NK-92 treated with Interleukin-12 subunit alpha and Interleukin-12 subunit beta, amount 100 ng/mL, for 24 hours (cell line): Measurements from ENCODE around the gene ABCC8.

Experiments used
- DNase-seq: peaks from one replicate; lab custom pipeline; 2025; lab: John Stamatoyannopoulos, UW

The ABCC8 gene

DNA sequence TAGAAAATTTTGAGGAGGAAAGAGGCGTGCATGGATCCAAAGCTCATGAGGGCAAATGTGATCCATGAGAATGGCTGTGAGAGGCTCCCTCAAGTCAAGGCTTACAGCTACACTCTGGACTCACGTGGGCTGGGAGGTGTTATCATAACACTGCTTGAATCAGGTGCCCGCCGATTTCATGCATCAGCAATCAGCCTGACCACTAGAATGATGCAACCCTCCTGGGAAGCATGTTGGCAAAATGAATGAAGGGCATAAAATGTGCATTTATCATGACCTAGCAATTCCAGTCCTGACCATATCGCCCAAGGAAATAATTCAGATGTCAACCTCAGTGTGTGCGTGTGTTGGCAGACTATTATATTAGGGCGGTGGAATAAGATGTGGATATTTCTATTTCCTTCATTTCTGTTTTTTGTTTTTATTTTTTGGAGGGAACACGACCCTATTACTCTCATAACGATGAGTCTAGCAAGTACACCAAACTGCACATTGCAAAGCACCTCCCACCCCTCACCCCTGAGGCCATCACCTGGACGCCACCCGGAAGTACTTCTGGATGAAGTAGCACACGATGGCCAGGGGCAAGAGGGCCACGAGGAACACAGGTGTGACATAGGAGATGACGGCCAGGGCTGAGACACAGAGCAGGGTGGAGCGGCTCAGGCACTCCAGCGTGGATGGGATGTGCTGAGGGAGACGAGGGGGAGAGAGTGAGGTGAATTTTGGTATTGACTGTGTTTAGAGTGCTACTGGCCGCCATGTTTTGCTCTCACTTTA is 72.5 kb downstream of the ABCC8 start:
- DNase-seq, result no peak

DNA sequence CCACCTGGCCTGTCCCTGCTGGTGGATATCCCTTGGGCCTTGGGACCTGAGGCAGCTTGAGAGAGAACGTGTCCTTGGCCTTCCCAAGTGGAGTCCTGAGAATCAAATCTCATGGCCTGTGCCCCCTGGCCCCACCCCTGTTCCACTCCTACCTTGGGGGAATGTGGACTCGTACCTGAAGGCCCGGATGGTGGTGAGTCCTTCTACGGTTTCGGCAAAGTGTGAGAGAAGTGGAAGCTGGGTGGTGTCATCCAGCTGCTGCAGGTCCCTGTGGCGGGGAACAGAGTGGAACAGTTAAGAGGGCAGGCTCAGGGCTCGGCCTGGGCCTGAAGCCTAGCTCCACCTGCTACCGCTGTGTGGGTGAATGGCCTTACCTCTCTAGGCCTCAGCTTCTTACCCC is 74.2 kb downstream of the ABCC8 start:
- DNase-seq, result no peak

DNA sequence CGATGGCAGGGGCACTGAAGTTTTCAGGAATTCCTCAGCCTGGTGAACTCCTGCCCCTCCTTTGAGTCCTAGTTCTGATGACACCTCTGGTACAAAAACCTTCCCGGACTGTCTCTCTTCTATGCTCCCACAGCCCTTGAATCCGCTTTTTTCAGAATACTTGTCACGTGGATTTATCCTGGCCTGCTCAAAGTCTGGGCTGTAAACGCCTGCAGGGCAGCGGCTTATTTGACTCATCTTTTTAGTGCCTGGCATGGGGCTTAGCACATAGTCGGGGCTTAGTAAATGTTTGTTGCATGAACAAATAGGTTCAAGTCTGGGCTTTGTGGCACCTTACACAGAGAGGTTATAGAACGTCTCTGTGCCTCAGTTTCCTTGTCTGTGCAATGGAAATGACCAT is 74.8 kb downstream of the ABCC8 start:
- DNase-seq, result no peak

DNA sequence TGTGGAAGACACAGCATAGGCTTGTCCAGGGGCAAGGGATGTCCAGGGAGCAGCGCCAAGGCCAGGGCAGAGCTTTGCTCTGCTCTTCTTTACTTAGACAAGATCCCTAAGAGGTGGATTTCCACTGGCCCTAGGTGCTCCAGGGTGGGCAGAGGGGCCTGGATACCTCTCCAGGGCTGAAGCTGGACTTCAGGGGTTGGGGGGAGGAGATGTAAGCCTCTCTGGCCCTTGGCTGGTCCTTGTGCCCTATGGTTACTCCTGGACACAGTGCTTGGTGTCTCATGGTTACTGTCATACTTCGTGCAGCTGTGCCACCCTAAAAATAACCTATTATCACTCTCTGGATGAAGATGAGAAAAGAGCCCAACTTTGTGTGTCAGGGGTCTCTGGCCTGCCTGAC is 75.3 kb downstream of the ABCC8 start:
- DNase-seq, result no peak

DNA sequence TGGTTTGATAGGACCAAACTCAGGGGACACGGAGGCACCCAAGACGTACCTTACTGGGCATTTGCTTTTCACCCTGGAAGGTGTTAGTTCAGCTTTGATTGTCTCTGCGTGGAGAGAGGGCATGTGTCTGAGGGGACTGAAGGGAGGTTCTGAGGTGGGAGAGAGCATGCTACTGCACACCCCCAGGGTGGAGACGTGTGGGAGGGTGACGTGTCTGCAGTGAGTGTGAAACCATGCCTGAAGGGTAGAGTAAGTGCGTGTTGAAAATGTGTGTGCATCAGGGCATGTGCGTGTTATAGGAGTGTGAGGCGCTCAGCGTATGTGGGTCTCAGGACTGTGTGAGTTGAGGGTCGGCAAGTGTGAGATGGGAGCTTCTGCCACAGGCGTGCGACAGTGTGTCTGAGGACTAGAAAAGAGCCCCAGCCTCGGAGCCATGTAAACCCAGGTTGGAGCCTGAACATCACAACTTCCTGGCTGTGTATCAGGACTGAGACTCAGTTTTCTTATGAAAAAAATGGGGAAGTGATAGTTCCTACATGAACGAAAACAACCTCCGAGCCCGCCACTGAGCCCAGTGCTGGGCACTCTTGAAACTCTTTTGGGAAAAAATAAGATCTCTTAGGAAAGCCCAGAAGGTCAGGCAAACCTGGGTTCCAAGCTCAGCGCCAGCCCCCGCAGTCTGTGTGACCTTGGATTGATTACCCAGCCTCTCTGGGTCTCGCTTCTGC is 76.4 kb downstream of the ABCC8 start:
- DNase-seq, result no peak

DNA sequence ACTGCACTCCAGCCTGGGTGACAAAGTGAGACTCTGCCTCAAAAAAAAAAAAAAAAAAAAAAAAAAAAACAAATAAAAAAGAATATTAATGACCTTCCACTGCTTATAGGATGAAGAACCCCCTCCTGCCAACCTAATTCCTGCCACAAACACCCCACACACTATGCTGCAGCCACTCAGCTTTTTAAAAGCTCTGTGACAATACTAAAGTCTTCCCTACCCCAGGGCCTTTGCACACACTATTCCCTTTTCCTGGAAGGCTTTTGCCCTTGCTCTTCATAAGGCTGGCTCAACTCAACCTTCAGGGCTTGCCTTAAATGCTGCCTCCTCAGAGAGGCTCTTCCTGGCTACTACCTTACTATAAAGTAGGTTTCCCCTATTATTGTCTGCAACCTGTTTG is 77.4 kb downstream of the ABCC8 start:
- DNase-seq, result no peak

DNA sequence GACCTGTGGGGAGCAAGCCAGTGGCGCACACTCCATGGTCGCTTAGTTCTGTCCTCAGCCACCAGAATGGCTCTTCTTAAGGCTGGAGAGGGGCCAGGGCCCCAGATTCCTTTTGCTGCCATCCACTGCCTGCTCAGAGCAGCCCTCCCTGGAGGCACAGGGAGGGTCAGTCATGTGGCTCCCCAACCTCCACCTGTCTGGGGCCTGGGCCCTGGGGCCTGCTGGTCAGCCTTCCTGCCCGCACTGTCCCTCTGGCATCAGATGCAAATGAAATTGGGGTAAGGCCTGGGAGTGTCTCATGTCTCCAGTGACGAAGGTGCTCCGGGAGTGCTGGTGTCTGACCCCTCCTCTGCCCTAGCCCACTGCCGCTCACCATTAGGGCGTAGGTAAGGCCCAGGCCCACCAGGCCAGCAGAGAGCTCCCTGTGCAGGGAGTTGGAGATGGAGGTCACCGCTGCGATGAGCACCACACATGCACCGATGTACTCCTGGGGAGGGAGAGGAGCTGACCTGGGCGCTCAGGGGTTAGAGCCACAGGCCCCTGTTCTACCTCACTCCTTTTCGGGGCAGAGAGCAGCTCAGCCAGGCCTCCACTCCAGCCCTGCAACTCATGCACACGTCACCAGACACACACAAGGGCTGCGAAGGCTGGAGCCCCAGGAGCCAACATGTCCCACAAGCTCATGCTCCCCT is 79.2 kb downstream of the ABCC8 start:
- no peak for DNase-seq

DNA sequence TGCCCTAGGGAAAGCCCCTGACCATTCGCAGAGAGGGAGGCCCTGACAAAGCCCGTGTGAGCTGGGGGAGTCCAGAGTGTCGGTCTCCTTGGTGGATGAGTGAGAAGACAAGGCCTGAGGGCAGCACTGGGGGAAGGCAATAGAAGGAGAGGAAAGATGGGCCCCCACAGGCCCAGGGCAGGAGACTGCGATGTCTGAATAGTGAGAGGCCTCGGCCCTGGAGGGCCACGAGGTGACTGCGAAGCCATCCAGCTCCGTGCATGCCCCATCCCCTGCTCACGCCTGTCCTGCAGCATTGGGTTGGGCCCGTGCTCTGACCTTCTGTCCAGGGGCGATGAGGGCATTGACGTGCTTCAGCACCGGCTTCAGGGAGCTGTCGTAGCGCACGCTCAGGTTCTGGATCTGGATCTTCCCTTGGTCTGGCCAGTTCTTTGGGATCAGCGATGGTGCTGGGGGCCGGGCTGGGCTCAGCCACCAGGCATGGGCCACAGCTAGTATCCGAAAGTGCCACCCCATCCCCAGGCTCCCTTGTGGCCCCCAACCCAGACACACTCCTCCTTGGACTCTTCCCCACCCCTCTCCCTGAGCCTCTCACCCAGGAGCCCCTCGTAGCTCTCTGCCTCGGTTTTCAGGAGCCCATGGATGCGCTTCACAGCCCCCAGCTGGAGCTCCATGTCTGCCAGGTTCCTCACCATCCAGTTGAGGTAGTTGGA is 79.9 kb downstream of the ABCC8 start:
- DNase-seq, result no peak

DNA sequence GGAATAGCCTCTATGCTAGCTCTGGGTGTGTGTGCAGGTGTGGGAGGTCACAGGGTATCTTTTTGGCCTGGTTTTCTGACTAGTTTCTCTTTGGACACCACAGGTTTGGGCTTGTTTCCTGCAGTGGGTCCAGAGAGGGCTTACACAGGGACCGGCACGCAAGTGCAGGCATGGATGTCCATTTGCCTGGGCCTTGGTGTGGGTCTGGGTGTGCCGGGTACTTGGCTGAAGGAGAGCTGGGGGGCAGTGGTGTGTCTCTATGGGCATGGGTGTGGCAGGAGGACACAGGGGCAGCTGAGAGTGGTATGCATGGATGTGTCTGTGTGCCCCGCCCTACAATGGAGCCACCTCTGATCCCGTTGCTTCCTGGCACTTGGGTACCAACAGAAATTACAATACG is 80.7 kb downstream of the ABCC8 start:
- no peak for DNase-seq

DNA sequence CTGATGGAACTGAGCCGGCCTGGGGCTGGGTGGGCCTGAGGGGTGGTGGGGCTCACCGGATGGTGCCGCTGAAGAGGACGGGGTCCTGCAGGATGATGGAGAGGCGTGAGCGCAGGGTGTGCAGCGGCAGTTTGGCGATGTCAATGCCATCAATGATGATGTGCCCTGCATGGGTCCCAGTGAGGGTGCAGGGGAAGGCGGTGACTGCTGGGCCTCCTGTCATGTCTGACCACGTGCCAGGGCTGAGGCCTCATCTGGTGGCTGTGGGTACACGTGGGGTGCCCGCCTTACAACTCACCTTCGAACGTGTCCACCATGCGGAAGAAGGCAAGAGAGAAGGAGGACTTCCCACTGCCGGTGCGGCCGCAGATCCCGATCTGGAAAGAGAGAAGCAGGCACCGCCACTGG is 81.1 kb downstream of the ABCC8 start:
- DNase-seq, result no peak

DNA sequence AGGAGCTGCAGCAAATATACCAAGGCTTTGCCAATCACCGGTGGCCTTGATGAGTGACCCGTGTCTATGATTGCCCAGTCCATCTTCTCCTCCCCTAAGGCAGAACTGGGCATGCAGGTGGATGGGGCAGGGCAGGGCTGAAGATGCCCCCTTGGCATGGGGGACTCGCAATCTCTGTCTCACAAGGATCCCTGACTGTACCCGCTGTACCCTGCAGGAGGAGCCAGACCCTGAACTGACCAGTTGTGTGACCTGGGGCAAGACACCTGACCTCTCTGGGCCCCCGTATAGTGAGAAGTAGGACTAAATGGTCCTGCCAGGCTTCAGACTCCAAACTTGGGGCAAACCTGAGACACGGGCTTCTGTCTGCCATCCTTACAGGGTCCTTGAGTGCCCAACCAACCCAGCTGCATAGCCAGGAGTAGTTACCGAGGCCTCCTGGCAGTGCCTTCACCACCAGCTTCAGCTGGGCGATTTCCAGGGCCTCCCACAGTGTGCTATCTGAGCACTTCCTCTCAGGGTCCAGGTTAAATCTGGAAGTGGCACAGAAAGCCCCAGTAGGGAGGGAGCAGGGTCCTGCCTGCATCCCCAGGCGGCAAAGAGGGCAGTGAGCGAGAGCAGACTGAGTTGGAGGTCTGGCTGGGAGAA is 81.8 kb downstream of the ABCC8 start:
- DNase-seq, result no peak

DNA sequence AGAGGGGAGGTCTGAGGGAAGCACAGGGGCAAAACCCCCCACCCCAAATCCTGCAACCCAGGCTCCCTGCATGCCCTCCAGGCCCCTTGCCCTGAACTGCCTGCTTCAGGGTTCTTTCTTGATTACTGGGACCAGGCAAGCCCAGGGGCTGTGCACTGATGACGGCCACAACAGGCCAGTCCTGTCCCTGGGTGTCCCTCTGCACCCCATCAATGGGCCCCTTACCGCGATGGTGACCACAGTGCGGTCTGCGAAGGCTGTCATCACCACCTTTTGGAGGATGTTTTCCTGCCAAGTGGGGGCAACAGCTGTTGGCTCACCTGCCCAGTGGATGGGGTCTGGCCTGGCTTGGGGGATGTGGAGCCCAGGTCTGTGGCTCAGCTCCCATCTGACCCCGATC is 83.2 kb downstream of the ABCC8 start:
- no peak for DNase-seq

DNA sequence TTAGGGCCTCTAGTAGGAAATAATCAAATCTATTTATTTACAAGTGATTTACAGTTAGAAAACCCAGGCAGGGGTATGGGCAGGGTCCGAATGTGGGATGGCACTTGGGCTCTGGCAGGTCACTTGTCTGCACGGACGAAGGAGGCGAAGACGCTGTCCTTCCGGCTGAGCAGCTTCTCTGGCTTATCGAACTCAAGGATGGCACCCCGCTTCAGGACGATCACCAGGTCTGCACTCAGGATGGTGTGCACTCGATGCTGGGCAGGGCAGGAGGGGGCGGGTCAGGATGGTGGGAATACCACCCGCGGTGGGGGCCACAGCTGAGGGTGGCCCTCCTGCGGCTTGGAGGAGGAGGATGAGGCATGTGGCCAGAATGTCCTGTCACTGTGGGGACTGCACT is 83.8 kb downstream of the ABCC8 start:
- DNase-seq, result no peak

DNA sequence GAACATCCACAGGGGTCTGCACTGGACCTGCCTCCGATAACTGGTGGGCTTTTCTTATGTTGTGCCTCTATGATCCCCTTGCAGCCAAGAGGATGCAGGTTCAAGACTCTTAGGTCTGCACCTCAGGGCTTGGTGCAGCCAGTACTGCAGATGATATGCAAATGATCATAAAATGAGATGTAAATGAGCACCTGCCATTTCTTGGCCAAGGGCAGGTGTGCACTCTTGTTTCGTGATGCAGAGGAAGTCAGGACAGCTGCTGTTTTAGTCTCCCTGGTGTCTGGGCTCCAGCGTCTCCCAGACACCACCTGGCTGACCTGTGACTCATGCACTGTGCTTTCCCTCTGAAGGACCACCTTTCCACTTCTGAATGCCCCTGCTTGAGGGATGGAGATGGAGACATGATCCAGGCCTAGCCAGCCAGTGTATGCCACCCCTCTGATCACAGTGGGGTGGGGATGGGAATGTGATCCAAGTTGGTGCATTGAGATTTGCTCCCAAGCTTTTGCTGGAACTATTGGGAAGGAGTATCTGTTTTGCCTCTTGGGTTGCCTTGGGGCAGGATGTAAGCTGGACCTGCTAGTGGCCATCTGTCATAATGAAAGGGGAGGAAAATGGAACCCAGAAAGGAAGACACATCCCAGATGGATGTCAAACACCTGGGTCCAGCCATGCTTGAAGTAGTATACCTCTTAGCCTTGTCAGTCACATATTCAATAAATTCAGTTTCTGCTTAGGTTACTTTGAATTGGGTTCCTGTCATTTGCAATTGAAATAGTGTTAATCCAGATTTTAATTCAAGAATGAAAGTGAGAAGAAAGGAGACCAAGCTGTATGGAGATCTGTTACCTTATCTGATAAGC is 84.9 kb downstream of the ABCC8 start:
- DNase-seq, result no peak

DNA sequence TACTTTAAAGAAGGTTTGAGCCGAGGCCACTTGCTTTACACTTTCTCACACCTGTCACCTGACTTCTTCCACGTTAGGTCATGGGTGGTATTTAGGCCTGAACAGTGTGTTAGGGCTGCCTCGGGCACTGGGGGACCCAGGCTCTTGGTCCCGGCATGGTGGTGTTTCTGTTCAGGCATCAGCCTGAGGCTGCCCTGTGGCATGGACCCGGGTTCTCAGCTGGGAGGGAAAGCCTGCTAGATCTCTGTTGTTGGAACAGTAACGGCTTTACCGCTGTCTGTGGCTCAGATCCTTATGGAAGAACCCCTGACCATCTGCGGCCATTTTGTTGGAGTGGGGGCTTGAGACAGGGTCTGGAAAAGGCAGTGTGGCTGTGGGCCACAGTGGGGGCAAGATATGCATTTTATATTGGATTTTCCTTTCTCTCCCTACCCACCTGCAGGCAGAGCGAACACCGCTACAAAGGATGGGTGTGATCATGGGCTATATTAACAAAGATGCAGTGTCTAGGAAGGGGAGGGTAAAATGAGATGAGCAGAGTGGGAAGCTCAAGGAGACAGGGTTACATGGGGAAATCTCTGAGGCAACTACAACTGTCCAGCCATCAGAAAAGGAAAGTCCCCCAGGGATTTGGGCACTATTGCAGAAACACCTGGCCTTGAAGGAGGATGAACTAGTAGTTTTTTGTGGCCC is 86.5 kb downstream of the ABCC8 start:
- DNase-seq, result no peak

DNA sequence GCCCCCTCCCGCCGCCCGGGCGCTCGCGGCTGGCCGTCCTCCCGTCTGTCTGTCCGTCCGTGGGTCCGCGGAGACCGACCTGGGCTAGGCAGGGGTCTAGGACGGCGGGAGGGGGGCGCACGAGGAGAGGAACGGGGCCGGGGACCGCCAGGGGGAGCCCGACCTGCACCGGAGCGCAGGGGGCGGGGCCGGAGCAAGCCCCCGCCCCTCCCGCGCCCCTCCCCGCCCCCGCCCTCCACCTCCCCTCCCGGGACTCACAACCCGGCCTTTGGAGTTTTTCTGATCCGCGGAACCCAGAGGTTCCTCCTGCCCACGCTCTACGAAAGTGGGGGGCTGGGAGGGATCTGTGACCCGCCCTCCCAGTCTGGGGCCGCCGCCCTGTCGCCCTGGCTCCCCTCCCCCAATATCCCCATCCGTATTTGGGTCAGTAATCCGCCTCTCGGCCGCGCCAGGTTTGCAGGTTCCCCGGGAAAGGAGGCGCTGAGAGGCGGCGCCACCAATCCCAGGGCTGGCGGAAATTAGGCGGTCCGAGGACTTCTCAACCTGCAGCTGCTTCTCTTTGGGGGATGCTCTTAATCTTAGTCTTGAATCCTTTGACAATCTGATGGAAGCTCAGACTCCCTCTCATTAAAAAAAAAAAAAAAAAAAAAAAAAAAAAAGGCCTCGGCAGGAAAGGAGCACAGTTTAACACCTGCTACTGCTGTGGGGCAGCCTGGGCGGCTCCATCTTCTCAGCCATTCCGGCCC is 87.3 kb downstream of the ABCC8 start:
- DNase-seq, result peak; percentile 33

DNA sequence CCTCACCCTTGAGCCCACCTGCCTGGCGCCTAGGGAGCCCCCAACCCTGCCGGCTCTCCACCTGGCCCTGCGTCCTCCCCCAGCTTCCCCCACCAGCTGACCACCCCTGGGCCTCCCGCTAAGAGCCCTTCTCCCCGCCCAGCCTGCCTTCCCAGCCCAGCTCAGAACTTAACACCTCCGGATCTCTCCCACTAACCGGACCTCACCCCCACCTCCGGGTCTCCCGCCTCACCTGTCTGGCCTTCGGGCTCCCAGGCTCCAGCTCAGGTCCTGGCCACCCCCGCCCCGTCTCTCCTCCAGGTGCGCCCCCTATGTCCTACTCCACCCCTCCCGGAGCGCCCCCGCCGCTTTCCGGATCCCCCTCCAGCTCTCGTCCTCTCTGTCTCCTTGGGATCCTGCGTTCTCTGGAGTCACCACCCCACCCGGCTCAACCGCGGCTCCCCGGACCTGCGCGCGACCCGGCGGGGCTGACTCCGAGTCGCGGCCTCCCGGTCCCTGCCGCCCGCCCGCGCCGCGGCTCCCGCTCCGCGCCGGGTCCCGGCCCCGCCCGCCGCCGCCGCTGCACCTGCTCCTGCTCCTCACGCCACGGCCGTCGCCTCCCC is 87.9 kb downstream of the ABCC8 start, which contains the start of gene KCNJ11:
Gene KCNJ11, minus strand, starts transcription at position 51 of the 602 bp plus-strand sequence. CDS start 568 bp downstream, outside the sequence.
- no peak for DNase-seq

DNA sequence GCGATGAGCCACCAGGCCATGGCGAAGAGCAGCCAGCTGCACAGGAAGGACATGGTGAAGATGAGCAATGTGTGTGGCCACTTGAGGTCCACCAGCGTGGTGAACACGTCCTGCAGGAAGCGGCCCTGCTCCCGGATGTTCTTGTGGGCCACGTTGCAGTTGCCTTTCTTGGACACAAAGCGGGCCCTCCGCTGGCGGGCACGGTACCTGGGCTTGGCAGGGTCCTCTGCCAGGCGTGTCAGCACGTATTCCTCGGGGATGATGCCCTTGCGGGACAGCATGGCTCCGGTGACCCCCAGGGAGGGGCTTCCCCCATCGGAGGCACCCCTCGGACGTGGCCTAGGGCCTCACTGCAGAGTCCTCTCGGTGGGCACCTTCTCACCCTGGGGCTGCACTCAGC is 88.8 kb downstream of the ABCC8 start:
- DNase-seq, result no peak

DNA sequence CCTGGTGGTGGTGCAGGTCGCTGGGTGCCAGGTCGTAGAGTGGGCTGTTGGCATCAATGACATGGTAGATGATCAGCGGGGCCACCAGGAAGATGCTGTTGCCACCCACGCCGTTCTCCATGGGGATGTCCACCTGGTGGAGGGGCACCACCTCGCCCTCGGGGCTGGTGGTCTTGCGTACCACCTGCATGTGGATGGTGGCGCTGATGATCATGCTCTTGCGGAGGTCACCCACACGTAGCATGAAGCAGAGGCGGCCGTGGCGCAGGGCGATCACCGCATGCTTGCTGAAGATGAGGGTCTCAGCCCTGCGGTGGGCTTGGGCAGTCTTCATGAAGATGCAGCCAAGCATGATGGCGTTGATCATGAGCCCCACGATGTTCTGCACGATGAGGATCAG is 89.4 kb downstream of the ABCC8 start:
- no peak for DNase-seq
